MM.1S (cell line): Measurements from ENCODE around the gene NFYC.

ENCODE experiments used
- DNase-seq: peaks from one replicate; pipeline ENCODE4 v3.0.0-alpha.2; 2015
- H2AFZ ChIP-seq: fragments of 300-600 bp; sonication (generic); 2 replicates; pipeline ENCODE4 v1.6.0; 2016; ENCODE audit warnings: antibody characterized with exemption, low read length
- H3F3A ChIP-seq: fragments of 300-600 bp; sonication (generic); 2 replicates; pipeline ENCODE4 v1.6.1; 2016; ENCODE audit warnings: mild to moderate bottlenecking, antibody characterized with exemption, low read length, moderate library complexity, mixed read lengths; ENCODE audit not compliant: insufficient read depth
- H3K27ac ChIP-seq: fragments of 300-600 bp; sonication (generic); 2 replicates; pipeline ENCODE4 v1.5.1; 2016; ENCODE audit warnings: mild to moderate bottlenecking, low read length
- H3K27me3 ChIP-seq: fragments of 300-600 bp; sonication (generic); replicated peaks from 2 replicates; pipeline ENCODE4 v1.6.0; 2016; ENCODE audit warnings: low read length; ENCODE audit not compliant: insufficient read depth
- H3K36me3 ChIP-seq: fragments of 300-600 bp; sonication (generic); replicated peaks from 2 replicates; pipeline ENCODE4 v1.6.1; 2016; ENCODE audit warnings: mild to moderate bottlenecking, low read length, mixed read lengths; ENCODE audit not compliant: insufficient read depth
- H3K4me1 ChIP-seq: fragments of 300-600 bp; sonication (generic); 2 replicates; pipeline ENCODE4 v1.6.1; 2016; ENCODE audit warnings: low read length, mixed read lengths
- H3K4me2 ChIP-seq: fragments of 300-600 bp; sonication (generic); 2 replicates; pipeline ENCODE4 v1.6.0; 2016; ENCODE audit warnings: low read depth, low read length
- H3K4me3 ChIP-seq: fragments of 300-600 bp; sonication (generic); 2 replicates; pipeline ENCODE4 v1.5.1; 2016; ENCODE audit warnings: low read length, mixed read lengths
- H3K79me2 ChIP-seq: fragments of 300-600 bp; sonication (generic); 2 replicates; pipeline ENCODE4 v1.6.1; 2016; ENCODE audit warnings: mixed run types, low read length, mixed read lengths
- H3K9ac ChIP-seq: fragments of 300-600 bp; sonication (generic); 2 replicates; pipeline ENCODE4 v1.6.1; 2016; ENCODE audit warnings: low read length, mixed read lengths
- H3K9me2 ChIP-seq: fragments of 300-600 bp; sonication (generic); replicated peaks from 2 replicates; pipeline ENCODE4 v1.6.1; 2016; ENCODE audit warnings: mild to moderate bottlenecking, low read length, mixed read lengths; ENCODE audit not compliant: insufficient read depth
- H3K9me3 ChIP-seq: fragments of 300-600 bp; sonication (generic); replicated peaks from 2 replicates; pipeline ENCODE4 v1.6.1; 2016; ENCODE audit warnings: mild to moderate bottlenecking, low read length, mixed read lengths; ENCODE audit not compliant: insufficient read depth
- H4K20me1 ChIP-seq: fragments of 300-600 bp; sonication (generic); 2 replicates; pipeline ENCODE4 v1.6.1; 2016; ENCODE audit warnings: mild to moderate bottlenecking, low read length, moderate library complexity, mixed read lengths; ENCODE audit not compliant: insufficient read depth
- CTCF ChIP-seq: fragments of 300-600 bp; sonication (generic); IDR thresholded peaks from 2 replicates; pipeline ENCODE4 v1.5.1; 2016; ENCODE audit warnings: antibody characterized with exemption, low read length, mixed read lengths
- EZH2 ChIP-seq: fragments of 300-600 bp; sonication (generic); optimal IDR thresholded peaks from 2 replicates; pipeline ENCODE3; 2017; ENCODE audit warnings: low read depth, mild to moderate bottlenecking, antibody characterized with exemption, low read length, mixed read lengths
- EZH2phosphoT487 ChIP-seq: fragments of 300-600 bp; sonication (generic); IDR thresholded peaks from 2 replicates; pipeline ENCODE4 v1.6.1; 2018; ENCODE audit warnings: antibody characterized with exemption, low read length

NFYC gene

GRCh38 chr1:40709802-40710278, 18.3 kb downstream of the NFYC start:
- Histone ChIP-seq H3K9ac (peak overlapping the region; percentile 48; the same call in 1 of the 2 replicates), H3F3A (peaks cover 7% of the 10 kb centered on the region), H3K4me3 (peak overlapping the region; percentile 66), H3K27me3 (no peaks in the 10 kb centered on the region), H3K36me3 (no peaks in the 10 kb centered on the region), H2AFZ (0 out of 2 replicates have a peak overlapping the region, but pooled peaks have one; percentile 12), H3K4me1 (peaks cover 36% of the 10 kb centered on the region), H4K20me1 (no peaks in the 10 kb centered on the region), H3K9me2 (no peaks in the 10 kb centered on the region), H3K4me2 (peak overlapping the region; percentile 62), H3K27ac (no peak overlapping the region), H3K9me3 (no peaks in the 10 kb centered on the region), H3K79me2 (peaks cover 86% of the 10 kb centered on the region)
- no peak for TF ChIP-seq CTCF
- TF ChIP-seq EZH2phosphoT487 = no peak
- TF ChIP-seq EZH2 = no peak
- no peak for DNase-seq

GRCh38 chr1:40710581-40711315, 19.2 kb downstream of the NFYC start:
- no peaks in the 10 kb centered on the region for H3K27me3 ChIP-seq
- no peak overlapping the region for H2AFZ ChIP-seq
- H3K4me1 ChIP-seq = peaks cover 36% of the 10 kb centered on the region
- DNase-seq = no peak
- TF ChIP-seq EZH2phosphoT487 = no peak
- H3K9me3 ChIP-seq = no peaks in the 10 kb centered on the region
- peak overlapping the region; percentile 31; the same call in 1 of the 2 replicates for H3K9ac ChIP-seq
- H3K9me2 ChIP-seq = no peaks in the 10 kb centered on the region
- no peak overlapping the region for H3K27ac ChIP-seq
- no peaks in the 10 kb centered on the region for H3K36me3 ChIP-seq
- H3K4me2 ChIP-seq = peak overlapping the region; percentile 62; the same call in 1 of the 2 replicates
- H4K20me1 ChIP-seq = no peaks in the 10 kb centered on the region
- peaks cover 84% of the 10 kb centered on the region for H3K79me2 ChIP-seq
- peaks cover 7% of the 10 kb centered on the region for H3F3A ChIP-seq
- peak overlapping the region; percentile 11; the same call in 1 of the 2 replicates for H3K4me3 ChIP-seq

- Histone ChIP-seq H3K27me3 (no peaks in the 10 kb centered on the region), H3K9me3 (no peaks in the 10 kb centered on the region), H2AFZ (no peak overlapping the region), H3K4me1 (peaks cover 36% of the 10 kb centered on the region), H3F3A (peaks cover 7% of the 10 kb centered on the region), H3K36me3 (no peaks in the 10 kb centered on the region), H3K4me2 (peak overlapping the region; percentile 62; the same call in 1 of the 2 replicates), H3K9me2 (no peaks in the 10 kb centered on the region), H3K4me3 (no peak overlapping the region), H3K27ac (peak overlapping the region; percentile 14; the same call in 1 of the 2 replicates), H4K20me1 (no peaks in the 10 kb centered on the region), H3K79me2 (peaks cover 82% of the 10 kb centered on the region), H3K9ac (no peak overlapping the region; the same call in 1 of the 2 replicates)
- no peak for DNase-seq
- TF ChIP-seq EZH2 (no peak), CTCF (no peak), EZH2phosphoT487 (no peak)
Observed at GRCh38 chr1:40711465-40712404, 20.2 kb downstream of the NFYC start.
